ENCODE results near the gene ARHGEF12.
A peak's percentile ranks its signal among the peaks of the same experiment; 100 is the strongest.

The ARHGEF12 gene

GRCh38 chr11:120317689-120318480 lies 18.3 kb upstream of the ARHGEF12 start:
- no peak for FAIRE-seq
- no peak for DNase-seq (ENCODE audit: low spot score)

- FAIRE-seq (no peak), DNase-seq (ENCODE audit: low spot score) (no peak)
Measured at GRCh38 chr11:120318906-120319305, 17.3 kb upstream of the ARHGEF12 start.

- FAIRE-seq (no peak), DNase-seq (ENCODE audit: low spot score) (peak; percentile 29)
Measured at GRCh38 chr11:120324932-120325810, 11.0 kb upstream of the ARHGEF12 start, which contains the start of gene TLCD5. TSS of gene TLCD5 (plus strand) at chr11:120325299. CDS start at chr11:120327442, 2,143 bp downstream.

GRCh38 chr11:120326228-120326627 lies 10.0 kb upstream of the ARHGEF12 start:
- peak; percentile 22 for DNase-seq (ENCODE audit: low spot score)
- no peak for FAIRE-seq

GRCh38 chr11:120326845-120327281 lies 9.3 kb upstream of the ARHGEF12 start:
- DNase-seq (ENCODE audit: low spot score) = peak; percentile 21
- FAIRE-seq = no peak

- DNase-seq (ENCODE audit: low spot score) = no peak
- FAIRE-seq = no peak
Measured at GRCh38 chr11:120327311-120327710, 8.9 kb upstream of the ARHGEF12 start.

GRCh38 chr11:120329556-120329955 lies 6.7 kb upstream of the ARHGEF12 start:
- DNase-seq (ENCODE audit: low spot score) = no peak
- no peak for FAIRE-seq

GRCh38 chr11:120330045-120330444 lies 6.2 kb upstream of the ARHGEF12 start:
- FAIRE-seq = no peak
- DNase-seq (ENCODE audit: low spot score) = no peak

- peak; percentile 79 for DNase-seq (ENCODE audit: low spot score)
- FAIRE-seq = peak; percentile 90
Measured at GRCh38 chr11:120331301-120331996, 4.8 kb upstream of the ARHGEF12 start.

- FAIRE-seq = no peak
- no peak for DNase-seq (ENCODE audit: low spot score)
Measured at GRCh38 chr11:120332822-120333716, 3.1 kb upstream of the ARHGEF12 start.

GRCh38 chr11:120333801-120334200 lies 2.4 kb upstream of the ARHGEF12 start:
- no peak for DNase-seq (ENCODE audit: low spot score)
- no peak for FAIRE-seq

GRCh38 chr11:120334332-120334731 lies 1.9 kb upstream of the ARHGEF12 start:
- no peak for FAIRE-seq
- DNase-seq (ENCODE audit: low spot score) = no peak

GRCh38 chr11:120334894-120335462 lies 1.2 kb upstream of the ARHGEF12 start:
- DNase-seq (ENCODE audit: low spot score) = peak; percentile 47
- no peak for FAIRE-seq

- FAIRE-seq (no peak), DNase-seq (ENCODE audit: low spot score) (no peak)
Measured at GRCh38 chr11:120335556-120335907, 681 bp upstream of the ARHGEF12 start.

GRCh38 chr11:120336641-120337354 lies 585 bp downstream of the ARHGEF12 start:
- FAIRE-seq (no peak), DNase-seq (ENCODE audit: low spot score) (no peak)

- DNase-seq (ENCODE audit: low spot score) (peak; percentile 22), FAIRE-seq (peak; percentile 62)
Measured at GRCh38 chr11:120337355-120338106, 1.3 kb downstream of the ARHGEF12 start.

- FAIRE-seq (no peak), DNase-seq (ENCODE audit: low spot score) (no peak)
Measured at GRCh38 chr11:120338107-120338933, 2.1 kb downstream of the ARHGEF12 start.

- DNase-seq (ENCODE audit: low spot score) (no peak), FAIRE-seq (no peak)
Measured at GRCh38 chr11:120339394-120339890, 3.2 kb downstream of the ARHGEF12 start.
